Measurements from ENCODE around the gene GLMP.
A peak's percentile ranks its signal among the peaks of the same experiment; 100 is the strongest.

Gene GLMP

GRCh38 chr1:156337888-156338179 lies 42.4 kb upstream of the GLMP start:
- no peak for TF ChIP-seq EGR1 (IDR thresholded peaks at IDR 0.05)
- no peak for TF ChIP-seq ZBTB7A (IDR thresholded peaks at IDR 0.05; ENCODE audit: low read depth)
- no peak for TF ChIP-seq FOXM1 (IDR thresholded peaks at IDR 0.05; ENCODE audit: borderline replicate concordance, low read depth)
- no peak for TF ChIP-seq USF1 (IDR thresholded peaks at IDR 0.05)
- TF ChIP-seq CEBPB (IDR thresholded peaks at IDR 0.05) = no peak
- no peak for TF ChIP-seq TEAD4 (IDR thresholded peaks at IDR 0.05)
- no peak for TF ChIP-seq REST (IDR thresholded peaks at IDR 0.05; ENCODE audit: low read depth)
- TF ChIP-seq TCF12 (IDR thresholded peaks at IDR 0.05; ENCODE audit: low read depth) = no peak
- TF ChIP-seq, protein P1, sequence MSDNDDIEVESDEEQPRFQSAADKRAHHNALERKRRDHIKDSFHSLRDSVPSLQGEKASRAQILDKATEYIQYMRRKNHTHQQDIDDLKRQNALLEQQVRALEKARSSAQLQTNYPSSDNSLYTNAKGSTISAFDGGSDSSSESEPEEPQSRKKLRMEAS (IDR thresholded peaks at IDR 0.05) = no peak
- TF ChIP-seq CREB1 (IDR thresholded peaks at IDR 0.05; ENCODE audit: low read depth) = no peak
- no peak for TF ChIP-seq YY1 (IDR thresholded peaks at IDR 0.05; ENCODE audit: low read depth)
- TF ChIP-seq TAF1 (IDR thresholded peaks at IDR 0.05; ENCODE audit: low read depth) = no peak
- TF ChIP-seq EP300 (IDR thresholded peaks at IDR 0.05; ENCODE audit: borderline replicate concordance) = no peak
- no peak for TF ChIP-seq RAD21 (IDR thresholded peaks at IDR 0.05; ENCODE audit: low read depth)
- no peak for TF ChIP-seq NFIC (IDR thresholded peaks at IDR 0.05)

DNA sequence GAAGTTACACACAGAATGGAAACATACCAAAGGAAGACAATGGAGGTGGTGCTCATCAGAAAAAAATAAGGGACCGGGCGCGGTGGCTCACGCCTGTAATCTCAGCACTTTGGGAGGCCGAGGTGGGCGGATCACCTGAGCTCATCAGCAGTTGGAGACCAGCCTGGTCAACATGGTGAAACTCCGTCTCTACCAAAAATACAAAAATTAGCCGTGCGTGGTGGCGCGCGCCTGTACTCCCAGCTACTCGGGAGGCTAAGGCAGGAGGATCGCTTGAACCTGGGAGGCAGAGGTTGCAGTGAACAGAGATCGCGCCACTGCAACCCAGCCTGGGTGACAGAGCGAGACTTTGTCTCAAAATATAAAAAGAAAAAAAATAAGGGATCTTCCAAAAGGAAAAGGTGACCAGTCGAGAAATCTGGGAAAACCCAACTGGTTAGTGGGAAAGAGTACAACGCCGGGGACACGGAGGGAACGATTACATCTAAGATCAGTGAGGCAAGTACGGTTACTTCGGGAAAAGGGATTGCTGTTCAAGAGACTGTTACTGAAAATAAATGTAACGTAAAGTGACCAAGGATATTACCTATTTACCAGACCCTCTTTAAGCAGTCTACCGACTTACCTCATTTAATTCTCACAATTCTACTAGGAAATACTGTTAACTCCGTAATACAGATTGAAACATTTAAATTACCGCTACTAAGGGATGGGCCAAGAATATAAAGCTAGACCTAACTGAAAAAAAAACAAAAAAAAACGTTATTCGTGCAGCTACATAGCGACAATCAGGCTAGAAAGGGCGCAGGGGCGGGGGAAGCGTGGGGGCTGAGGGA lies 41.8 kb upstream of the GLMP start:
- TF ChIP-seq REST (IDR thresholded peaks at IDR 0.05; ENCODE audit: low read depth) (no peak), TCF12 (IDR thresholded peaks at IDR 0.05; ENCODE audit: low read depth) (no peak), FOXM1 (IDR thresholded peaks at IDR 0.05; ENCODE audit: borderline replicate concordance, low read depth) (no peak), CEBPB (IDR thresholded peaks at IDR 0.05) (no peak), YY1 (IDR thresholded peaks at IDR 0.05; ENCODE audit: low read depth) (no peak), USF1 (IDR thresholded peaks at IDR 0.05) (no peak), TEAD4 (IDR thresholded peaks at IDR 0.05) (no peak), CREB1 (IDR thresholded peaks at IDR 0.05; ENCODE audit: low read depth) (no peak), EGR1 (IDR thresholded peaks at IDR 0.05) (no peak), ZBTB7A (IDR thresholded peaks at IDR 0.05; ENCODE audit: low read depth) (no peak), EP300 (IDR thresholded peaks at IDR 0.05; ENCODE audit: borderline replicate concordance) (no peak), NFIC (IDR thresholded peaks at IDR 0.05) (no peak), TAF1 (IDR thresholded peaks at IDR 0.05; ENCODE audit: low read depth) (no peak)
- TF ChIP-seq, protein P1 (IDR thresholded peaks at IDR 0.05) = no peak

DNA sequence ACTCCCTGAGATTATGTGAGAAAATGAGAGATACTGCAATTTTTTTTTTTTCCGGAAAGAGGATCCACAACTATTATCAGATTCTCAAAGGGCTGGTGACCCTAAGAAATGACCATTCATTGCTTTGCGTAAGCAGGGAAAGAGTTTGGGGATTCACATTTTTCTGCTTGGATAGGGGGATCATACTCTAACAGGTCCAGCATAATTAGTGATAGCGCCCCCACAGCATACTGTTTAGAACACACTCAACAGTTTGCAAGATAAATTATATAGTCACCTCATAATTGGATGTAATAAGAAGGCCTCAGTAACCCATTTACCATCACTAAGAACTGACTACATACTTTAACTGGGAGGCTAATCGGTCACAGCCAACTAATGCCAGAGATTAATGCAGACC lies 40.8 kb upstream of the GLMP start:
- TF ChIP-seq TCF12 (IDR thresholded peaks at IDR 0.05; ENCODE audit: low read depth) (no peak), TEAD4 (IDR thresholded peaks at IDR 0.05) (no peak), CEBPB (IDR thresholded peaks at IDR 0.05) (no peak), FOXM1 (IDR thresholded peaks at IDR 0.05; ENCODE audit: borderline replicate concordance, low read depth) (no peak), TAF1 (IDR thresholded peaks at IDR 0.05; ENCODE audit: low read depth) (no peak), CREB1 (IDR thresholded peaks at IDR 0.05; ENCODE audit: low read depth) (no peak), USF1 (IDR thresholded peaks at IDR 0.05) (no peak), EP300 (IDR thresholded peaks at IDR 0.05; ENCODE audit: borderline replicate concordance) (no peak), EGR1 (IDR thresholded peaks at IDR 0.05) (no peak), ZBTB7A (IDR thresholded peaks at IDR 0.05; ENCODE audit: low read depth) (no peak), NFIC (IDR thresholded peaks at IDR 0.05) (no peak)
- TF ChIP-seq, protein P1 (IDR thresholded peaks at IDR 0.05) = no peak

GRCh38 chr1:156320560-156320959 lies 25.1 kb upstream of the GLMP start:
- TF ChIP-seq TEAD4 (IDR thresholded peaks at IDR 0.05) (no peak), TCF12 (IDR thresholded peaks at IDR 0.05; ENCODE audit: low read depth) (no peak), YY1 (IDR thresholded peaks at IDR 0.05; ENCODE audit: low read depth) (no peak), EP300 (IDR thresholded peaks at IDR 0.05; ENCODE audit: borderline replicate concordance) (no peak)

GRCh38 chr1:156319664-156320063 lies 24.2 kb upstream of the GLMP start:
- TF ChIP-seq RAD21 (IDR thresholded peaks at IDR 0.05; ENCODE audit: low read depth) (peak; percentile 22; the same call in 1 of the 2 replicates), CEBPB (IDR thresholded peaks at IDR 0.05) (no peak)

Data from Ishikawa (cell line).